ENCODE data around the gene GCNA. TPM values are rescaled to one million over a fixed set of nuclear protein-coding genes. Genes with fewer than 3 reads are reported as not detected.

Gene GCNA
- total and polyA plus RNA-seq, 8 donors, result 0.64 to 3.2 (median 2.3) TPM

DNA sequence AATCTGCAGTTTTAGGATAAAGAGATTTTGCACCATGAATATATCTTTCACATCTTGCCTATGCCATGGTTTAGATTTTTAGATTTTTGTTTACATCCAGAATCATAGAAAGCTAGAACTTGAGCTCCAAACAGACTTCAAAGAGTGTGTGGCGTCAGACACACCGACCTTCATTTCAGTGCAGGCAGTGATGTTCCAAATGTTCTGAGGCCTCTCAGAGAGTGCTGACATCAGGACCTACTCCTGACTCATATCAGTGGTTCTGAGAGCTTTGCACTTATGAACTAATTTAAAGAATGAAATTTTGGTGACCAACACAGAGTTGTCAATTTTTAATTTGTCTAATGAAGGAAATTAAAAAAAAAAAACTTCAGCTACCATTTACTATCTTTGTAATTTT lies 21.7 kb downstream of the GCNA start:
- TF ChIP-seq, protein P1, sequence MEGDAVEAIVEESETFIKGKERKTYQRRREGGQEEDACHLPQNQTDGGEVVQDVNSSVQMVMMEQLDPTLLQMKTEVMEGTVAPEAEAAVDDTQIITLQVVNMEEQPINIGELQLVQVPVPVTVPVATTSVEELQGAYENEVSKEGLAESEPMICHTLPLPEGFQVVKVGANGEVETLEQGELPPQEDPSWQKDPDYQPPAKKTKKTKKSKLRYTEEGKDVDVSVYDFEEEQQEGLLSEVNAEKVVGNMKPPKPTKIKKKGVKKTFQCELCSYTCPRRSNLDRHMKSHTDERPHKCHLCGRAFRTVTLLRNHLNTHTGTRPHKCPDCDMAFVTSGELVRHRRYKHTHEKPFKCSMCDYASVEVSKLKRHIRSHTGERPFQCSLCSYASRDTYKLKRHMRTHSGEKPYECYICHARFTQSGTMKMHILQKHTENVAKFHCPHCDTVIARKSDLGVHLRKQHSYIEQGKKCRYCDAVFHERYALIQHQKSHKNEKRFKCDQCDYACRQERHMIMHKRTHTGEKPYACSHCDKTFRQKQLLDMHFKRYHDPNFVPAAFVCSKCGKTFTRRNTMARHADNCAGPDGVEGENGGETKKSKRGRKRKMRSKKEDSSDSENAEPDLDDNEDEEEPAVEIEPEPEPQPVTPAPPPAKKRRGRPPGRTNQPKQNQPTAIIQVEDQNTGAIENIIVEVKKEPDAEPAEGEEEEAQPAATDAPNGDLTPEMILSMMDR (IDR thresholded peaks at IDR 0.05), result no peak
- Histone ChIP-seq H3K4me3 (no peak overlapping the region), H3K27ac (no peak overlapping the region), H3K36me3 (peaks cover 0 to 64% of the 10 kb centered on the region in 2 donors), H3K4me1 (no peaks in the 10 kb centered on the region), H3K9me3 (no peaks in the 10 kb centered on the region), H3K27me3 (no peaks in the 10 kb centered on the region)
- ATAC-seq (no peak), DNase-seq (no peak)
- intact Hi-C loops (cut with DNase I), result no loop called here

DNA sequence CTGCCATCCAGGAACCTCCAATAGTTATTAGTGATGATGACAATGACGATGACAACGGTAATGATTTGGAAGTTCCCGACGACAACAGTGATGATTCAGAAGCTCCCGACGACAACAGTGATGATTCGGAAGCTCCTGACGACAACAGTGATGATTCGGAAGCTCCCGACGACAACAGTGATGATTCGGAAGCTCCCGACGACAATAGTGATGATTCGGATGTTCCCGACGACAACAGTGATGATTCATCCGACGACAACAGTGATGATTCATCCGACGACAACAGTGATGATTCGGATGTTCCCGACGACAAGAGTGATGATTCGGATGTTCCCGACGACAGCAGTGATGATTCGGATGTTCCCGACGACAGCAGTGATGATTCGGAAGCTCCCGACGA lies 25.4 kb downstream of the GCNA start:
- ATAC-seq (no peak), DNase-seq (no peak)
- H3K4me1 ChIP-seq, result no peaks in the 10 kb centered on the region
- no peaks in the 10 kb centered on the region for H3K9me3 ChIP-seq
- intact Hi-C loops (cut with DNase I), result no loop called here
- H3K27me3 ChIP-seq, result no peaks in the 10 kb centered on the region
- no peak overlapping the region for H3K4me3 ChIP-seq
- no peak overlapping the region for H3K27ac ChIP-seq
- TF ChIP-seq, protein P1 (IDR thresholded peaks at IDR 0.05), result no peak
- peaks cover 0 to 65% of the 10 kb centered on the region in 2 donors for H3K36me3 ChIP-seq

- H3K4me1 ChIP-seq, result no peaks in the 10 kb centered on the region
- H3K4me3 ChIP-seq, result no peak overlapping the region
- DNase-seq, result no peak
- H3K27ac ChIP-seq, result no peak overlapping the region
- TF ChIP-seq, protein P1 (IDR thresholded peaks at IDR 0.05), result no peak
- H3K36me3 ChIP-seq, result peaks cover 0 to 65% of the 10 kb centered on the region in 2 donors
- no peak for ATAC-seq
- no peaks in the 10 kb centered on the region for H3K9me3 ChIP-seq
- H3K27me3 ChIP-seq, result no peaks in the 10 kb centered on the region
- intact Hi-C loops (cut with DNase I), result no loop called here
Measured at GRCh38 chrX:71604141-71604540, 25.9 kb downstream of the GCNA start.

DNA sequence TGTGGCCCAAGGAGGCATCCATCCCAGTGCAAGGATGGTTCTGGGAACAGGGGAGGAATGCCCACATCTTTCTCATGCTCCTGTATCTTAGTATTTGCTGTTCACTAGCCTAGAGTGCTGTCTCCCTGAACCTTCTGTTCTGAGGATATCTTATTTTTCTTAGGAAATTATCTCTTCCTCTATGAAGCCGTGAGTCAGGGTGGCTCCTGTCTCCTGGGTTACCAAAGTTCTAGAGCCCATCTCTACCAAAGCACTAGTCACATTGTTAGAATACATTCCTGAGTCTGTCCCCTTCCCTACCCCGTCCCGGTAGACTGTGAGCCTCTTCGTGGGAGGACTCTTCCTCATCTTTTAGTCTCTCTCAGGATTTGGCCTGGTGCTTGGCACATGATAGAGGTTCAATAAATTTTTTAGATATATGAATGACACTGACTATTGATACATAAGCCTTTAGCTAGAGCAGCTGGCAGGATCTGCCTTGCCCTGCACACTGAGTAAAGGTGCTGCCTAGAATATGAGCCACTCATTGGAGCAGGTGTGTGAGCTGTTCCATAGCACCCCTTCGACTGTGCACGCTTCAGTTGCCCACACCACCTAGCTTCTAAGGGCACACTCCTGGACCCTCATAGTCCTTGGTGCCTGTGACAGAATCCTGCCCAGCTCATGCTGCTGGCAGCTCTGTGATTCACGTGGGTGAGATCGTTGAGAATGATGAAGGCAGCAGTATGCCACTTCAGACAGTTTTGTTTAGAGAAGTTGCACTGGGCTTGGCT lies 26.7 kb downstream of the GCNA start:
- no peak for ATAC-seq
- no peak overlapping the region for H3K27ac ChIP-seq
- intact Hi-C loops (cut with DNase I), result no loop called here
- no peaks in the 10 kb centered on the region for H3K9me3 ChIP-seq
- TF ChIP-seq, protein P1 (IDR thresholded peaks at IDR 0.05), result no peak
- H3K27me3 ChIP-seq, result no peaks in the 10 kb centered on the region
- no peak overlapping the region for H3K4me3 ChIP-seq
- peaks cover 0 to 68% of the 10 kb centered on the region in 2 donors for H3K36me3 ChIP-seq
- no peaks in the 10 kb centered on the region for H3K4me1 ChIP-seq
- DNase-seq, result no peak

- no peak overlapping the region for H3K4me3 ChIP-seq
- intact Hi-C loops (cut with DNase I), result no loop called here
- no peaks in the 10 kb centered on the region for H3K4me1 ChIP-seq
- no peaks in the 10 kb centered on the region for H3K27me3 ChIP-seq
- ATAC-seq (no peak), DNase-seq (no peak)
- no peaks in the 10 kb centered on the region for H3K9me3 ChIP-seq
- H3K36me3 ChIP-seq, result peaks cover 0 to 66% of the 10 kb centered on the region in 2 donors
- H3K27ac ChIP-seq, result no peak overlapping the region
- TF ChIP-seq, protein P1 (IDR thresholded peaks at IDR 0.05), result no peak
Measured at GRCh38 chrX:71606536-71607216, 28.4 kb downstream of the GCNA start.

All from left lung (tissue), 10 donors.